ENCODE results near the gene SMIM5. TPM values are rescaled to one million over a fixed set of nuclear protein-coding genes. Genes with fewer than 3 reads are reported as not detected.

SMIM5 gene
- total and polyA plus RNA-seq, 2 experiments from 2014 or later: 0.60 to 0.89 TPM

DNA sequence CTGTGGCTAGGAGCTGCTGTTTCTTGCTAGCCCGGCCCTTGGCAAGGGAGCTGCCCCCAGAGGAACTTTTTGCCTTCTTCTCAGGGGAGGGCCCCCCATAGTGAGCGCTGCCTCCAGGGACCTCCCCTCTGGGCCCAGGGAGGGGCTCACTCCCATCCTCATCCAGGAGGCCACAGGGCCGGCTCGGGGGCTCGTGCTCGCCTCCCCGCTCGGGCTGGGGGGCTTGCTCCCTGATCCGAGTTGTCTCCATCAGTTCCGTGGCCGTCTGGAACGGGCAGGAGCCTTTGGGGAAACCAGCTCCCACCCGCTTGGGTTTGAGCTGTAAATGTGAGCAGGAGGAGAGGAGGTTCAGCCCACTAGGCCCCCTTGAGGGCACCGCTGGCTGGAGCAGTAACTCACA lies 4.1 kb upstream of the SMIM5 start:
- no peak for DNase-seq (ENCODE audit: low read depth in 1 of 2, low spot score in 1 of 2)
- no peaks in the 10 kb centered on the region for H3K36me3 ChIP-seq
- no peak for TF ChIP-seq CTCF (IDR thresholded peaks at IDR 0.05; ENCODE audit: low read depth, low read length)

DNA sequence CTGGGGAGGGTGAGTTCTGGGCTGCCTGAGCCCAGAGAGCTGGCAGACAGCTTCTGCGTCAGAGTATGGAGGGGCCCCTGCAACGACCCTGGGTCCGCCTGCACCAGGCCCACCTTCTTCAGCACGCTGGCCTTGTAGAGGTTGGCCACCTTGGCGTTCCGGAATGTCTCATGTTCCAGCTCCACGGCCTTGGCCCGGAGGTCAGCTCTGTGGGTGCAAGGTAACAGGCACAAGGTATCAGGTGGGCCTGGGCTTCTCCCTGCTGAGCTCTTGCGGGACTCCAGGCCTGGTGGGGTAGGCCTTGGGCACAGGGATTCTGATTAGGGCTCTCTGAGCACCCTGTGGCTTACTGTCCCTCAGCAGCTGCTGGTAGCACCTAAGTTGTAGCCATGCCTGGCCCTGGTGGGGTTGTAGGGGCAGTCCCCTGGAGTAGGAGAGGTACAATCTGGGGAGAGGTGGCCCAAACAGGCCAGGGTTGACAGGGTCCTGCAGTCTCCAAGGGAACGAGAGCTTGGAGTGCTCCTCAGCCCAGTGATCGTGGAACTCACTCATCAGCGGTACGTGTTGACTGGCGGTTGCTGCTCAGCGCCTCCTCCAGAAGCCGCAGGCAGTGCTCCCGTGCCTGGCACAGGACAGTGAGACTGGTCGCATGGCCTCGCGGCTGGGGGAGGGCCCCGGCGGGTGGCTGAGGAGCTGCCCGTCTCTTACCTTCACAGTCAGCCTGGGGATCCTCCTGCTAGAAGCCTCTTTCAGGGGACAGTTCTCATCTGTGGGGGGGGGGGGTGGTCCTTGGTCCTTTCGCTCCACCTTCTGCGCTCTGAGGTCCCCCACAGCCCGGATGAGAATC lies 2.9 kb upstream of the SMIM5 start:
- TF ChIP-seq CTCF (IDR thresholded peaks at IDR 0.05; ENCODE audit: low read depth, low read length): no peak
- Histone ChIP-seq H3K36me3 (no peaks in the 10 kb centered on the region), H3K27ac (no peak overlapping the region), H3K9me3 (ENCODE audit: low read depth) (no peaks in the 10 kb centered on the region), H3K4me1 (ENCODE audit: low read depth) (peaks cover 21% of the 10 kb centered on the region), H3K27me3 (no peaks in the 10 kb centered on the region), H3K4me3 (no peak overlapping the region)
- no peak for DNase-seq (ENCODE audit: low read depth in 1 of 2, low spot score in 1 of 2)

More for the DNA sequence above, 4.1 kb upstream of the SMIM5 start:
- no peak overlapping the region for H3K27ac ChIP-seq
- H3K4me3 ChIP-seq: no peak overlapping the region
- no peaks in the 10 kb centered on the region for H3K27me3 ChIP-seq
- H3K9me3 ChIP-seq (ENCODE audit: low read depth): no peaks in the 10 kb centered on the region
- peaks cover 16% of the 10 kb centered on the region for H3K4me1 ChIP-seq (ENCODE audit: low read depth)

DNA sequence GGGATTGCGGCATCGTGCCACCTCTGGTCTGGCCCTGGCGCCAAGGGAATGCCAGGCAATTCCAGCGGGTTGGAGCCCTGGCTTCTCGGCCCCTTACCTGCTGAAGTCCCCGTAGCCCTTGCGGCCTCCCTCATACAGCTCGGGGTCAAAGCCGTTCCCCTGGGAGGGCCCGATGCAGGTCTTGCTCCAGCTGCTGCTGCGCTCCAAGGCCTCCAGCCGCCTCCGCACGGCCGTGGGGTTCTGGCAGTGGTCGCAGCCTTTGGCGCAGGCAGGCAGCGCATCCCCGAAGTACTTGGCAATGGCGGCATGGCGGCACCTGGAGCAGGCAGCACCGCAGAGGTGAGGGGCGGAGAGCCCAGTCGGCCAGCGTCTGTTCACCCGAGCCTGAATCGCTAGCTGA lies 1.9 kb upstream of the SMIM5 start:
- no peak for TF ChIP-seq CTCF (IDR thresholded peaks at IDR 0.05; ENCODE audit: low read depth, low read length)
- no peaks in the 10 kb centered on the region for H3K36me3 ChIP-seq
- H3K9me3 ChIP-seq (ENCODE audit: low read depth): no peaks in the 10 kb centered on the region
- H3K4me1 ChIP-seq (ENCODE audit: low read depth): peaks cover 27% of the 10 kb centered on the region
- no peak for DNase-seq (ENCODE audit: low read depth in 1 of 2, low spot score in 1 of 2)
- H3K27ac ChIP-seq: no peak overlapping the region
- no peaks in the 10 kb centered on the region for H3K27me3 ChIP-seq
- no peak overlapping the region for H3K4me3 ChIP-seq

- Histone ChIP-seq H3K9me3 (ENCODE audit: low read depth) (no peaks in the 10 kb centered on the region), H3K4me3 (no peak overlapping the region), H3K27ac (no peak overlapping the region), H3K27me3 (no peaks in the 10 kb centered on the region), H3K4me1 (ENCODE audit: low read depth) (peaks cover 30% of the 10 kb centered on the region), H3K36me3 (no peaks in the 10 kb centered on the region)
- no peak for TF ChIP-seq CTCF (IDR thresholded peaks at IDR 0.05; ENCODE audit: low read depth, low read length)
- no peak for DNase-seq (ENCODE audit: low read depth in 1 of 2, low spot score in 1 of 2)
Measured at GRCh38 chr17:75632428-75632827, 806 bp upstream of the SMIM5 start.

- Histone ChIP-seq H3K27me3 (no peaks in the 10 kb centered on the region), H3K4me1 (ENCODE audit: low read depth) (peaks cover 30% of the 10 kb centered on the region), H3K36me3 (no peaks in the 10 kb centered on the region), H3K27ac (peak overlapping the region; percentile 71), H3K9me3 (ENCODE audit: low read depth) (no peaks in the 10 kb centered on the region), H3K4me3 (no peak overlapping the region)
- peak; percentile 89 to 96 for DNase-seq (ENCODE audit: low read depth in 1 of 2, low spot score in 1 of 2)
- peak; percentile 73 for TF ChIP-seq CTCF (IDR thresholded peaks at IDR 0.05; ENCODE audit: low read depth, low read length)
Measured at GRCh38 chr17:75633486-75634375, 497 bp downstream of the SMIM5 start.

Measured in cardiac muscle cell (in vitro differentiated cells and primary cell).